Measurements from ENCODE around the gene ZNF521. TPM values are rescaled to one million over a fixed set of nuclear protein-coding genes. Genes with fewer than 3 reads are reported as not detected.

ZNF521 gene
- total and polyA plus RNA-seq, 4 donors = 0.50 to 3.7 (median 1.5) TPM

DNA sequence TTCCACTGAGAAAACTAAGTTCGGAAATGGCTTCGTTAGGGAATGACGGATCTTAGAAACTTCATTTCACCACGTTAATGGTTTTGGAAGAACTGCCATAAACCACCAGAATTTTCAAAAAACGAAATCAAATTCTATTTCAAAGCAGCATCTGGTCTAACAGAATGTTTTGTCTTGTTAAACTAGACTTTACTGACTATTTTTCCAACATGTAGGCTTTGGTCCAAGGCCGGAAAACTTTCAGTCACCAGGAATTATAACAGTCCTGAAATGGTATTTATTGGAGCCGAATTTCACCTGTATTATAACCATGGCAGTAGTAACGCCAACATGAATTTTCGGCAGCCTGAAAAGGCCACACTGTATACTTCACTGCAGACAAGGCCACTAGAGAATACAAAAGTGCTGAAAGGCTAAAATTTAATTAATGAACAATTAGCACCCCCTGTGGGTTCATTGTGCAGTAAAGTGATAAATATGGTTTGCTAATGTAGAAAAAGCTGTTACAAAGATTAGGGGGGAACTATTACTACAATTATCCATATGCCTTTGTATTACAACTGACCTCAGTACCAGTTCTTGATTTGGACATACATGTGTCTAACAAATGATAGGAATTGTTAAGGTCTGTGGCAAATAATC is 116.4 kb downstream of the ZNF521 start (continued):
- TF ChIP-seq HNF4G (IDR thresholded peaks at IDR 0.05) = no peak
- TF ChIP-seq YY1 (IDR thresholded peaks at IDR 0.05) = no peak
- TF ChIP-seq FOXA1 (IDR thresholded peaks at IDR 0.05) = no peak
- no peak for TF ChIP-seq RAD21 (IDR thresholded peaks at IDR 0.05)
- TF ChIP-seq HNF4A (conservative IDR thresholded peaks at IDR 0.05) = no peak
- no peak for TF ChIP-seq JUND (IDR thresholded peaks at IDR 0.05)
- TF ChIP-seq, protein P1, sequence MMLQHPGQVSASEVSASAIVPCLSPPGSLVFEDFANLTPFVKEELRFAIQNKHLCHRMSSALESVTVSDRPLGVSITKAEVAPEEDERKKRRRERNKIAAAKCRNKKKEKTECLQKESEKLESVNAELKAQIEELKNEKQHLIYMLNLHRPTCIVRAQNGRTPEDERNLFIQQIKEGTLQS (IDR thresholded peaks at IDR 0.05) = no peak
- TF ChIP-seq FOXA2 (IDR thresholded peaks at IDR 0.05) = no peak

DNA sequence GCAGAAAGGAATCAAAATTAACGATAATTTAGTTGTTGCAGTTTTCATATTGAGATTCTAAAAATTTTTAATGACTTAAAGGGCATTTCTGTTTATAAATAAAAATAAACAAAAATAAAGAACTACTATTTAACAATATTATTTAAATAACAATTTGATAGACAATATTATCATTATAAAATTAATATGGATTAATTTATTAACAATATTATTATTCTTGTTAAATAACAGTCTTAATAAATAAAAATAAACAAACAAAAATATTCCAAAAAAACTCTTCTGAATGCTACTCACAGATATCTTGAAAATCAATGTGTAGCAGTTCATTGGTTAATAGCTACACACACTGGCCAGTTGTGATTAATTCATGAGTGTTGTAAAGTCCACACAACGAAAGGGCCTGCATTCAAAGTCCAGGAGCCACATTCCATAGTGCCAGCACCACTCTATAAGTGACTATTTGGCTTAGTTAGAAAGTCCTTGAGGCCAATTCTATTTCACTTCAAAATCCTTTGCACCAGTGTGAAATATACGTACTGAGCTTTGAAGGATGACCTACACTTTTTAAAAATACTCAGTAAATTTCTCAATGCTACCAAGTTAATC is 117.1 kb downstream of the ZNF521 start:
- no peaks in the 10 kb centered on the region for H3K4me1 ChIP-seq (ENCODE audit: control insufficient read depth in 4 of 4, insufficient read depth in 4 of 4, low read length in 3 of 4)
- peaks cover 0 to 2% (median 0%) of the 10 kb centered on the region in 4 donors for H3K27me3 ChIP-seq (ENCODE audit: control insufficient read depth in 4 of 4, insufficient read depth in 4 of 4, low read length in 3 of 4)
- H3K9me3 ChIP-seq (ENCODE audit: control insufficient read depth in 4 of 4, low read length in 3 of 4) = no peaks in the 10 kb centered on the region
- no peak overlapping the region for H3K4me3 ChIP-seq (ENCODE audit: low read depth in 1 of 3, low read length in 3 of 3)
- no peak overlapping the region for H3K27ac ChIP-seq (ENCODE audit: low read depth in 1 of 2, low read length in 2 of 2)
- no peak overlapping the region for H3K9ac ChIP-seq (ENCODE audit: low read depth in 1 of 2, low read length in 2 of 2)
- no peak for DNase-seq (ENCODE audit: low spot score)
- TF ChIP-seq, protein P2, sequence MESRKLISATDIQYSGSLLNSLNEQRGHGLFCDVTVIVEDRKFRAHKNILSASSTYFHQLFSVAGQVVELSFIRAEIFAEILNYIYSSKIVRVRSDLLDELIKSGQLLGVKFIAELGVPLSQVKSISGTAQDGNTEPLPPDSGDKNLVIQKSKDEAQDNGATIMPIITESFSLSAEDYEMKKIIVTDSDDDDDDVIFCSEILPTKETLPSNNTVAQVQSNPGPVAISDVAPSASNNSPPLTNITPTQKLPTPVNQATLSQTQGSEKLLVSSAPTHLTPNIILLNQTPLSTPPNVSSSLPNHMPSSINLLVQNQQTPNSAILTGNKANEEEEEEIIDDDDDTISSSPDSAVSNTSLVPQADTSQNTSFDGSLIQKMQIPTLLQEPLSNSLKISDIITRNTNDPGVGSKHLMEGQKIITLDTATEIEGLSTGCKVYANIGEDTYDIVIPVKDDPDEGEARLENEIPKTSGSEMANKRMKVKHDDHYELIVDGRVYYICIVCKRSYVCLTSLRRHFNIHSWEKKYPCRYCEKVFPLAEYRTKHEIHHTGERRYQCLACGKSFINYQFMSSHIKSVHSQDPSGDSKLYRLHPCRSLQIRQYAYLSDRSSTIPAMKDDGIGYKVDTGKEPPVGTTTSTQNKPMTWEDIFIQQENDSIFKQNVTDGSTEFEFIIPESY (IDR thresholded peaks at IDR 0.05) = no peak
- no peak for TF ChIP-seq YY1 (IDR thresholded peaks at IDR 0.05)
- TF ChIP-seq FOXA2 (IDR thresholded peaks at IDR 0.05) = no peak
- TF ChIP-seq JUND (IDR thresholded peaks at IDR 0.05) = no peak
- no peak for TF ChIP-seq EGR1 (IDR thresholded peaks at IDR 0.05; ENCODE audit: low read depth in 2 of 2)
- no peak for TF ChIP-seq RXRA (IDR thresholded peaks at IDR 0.05)
- no peaks in the 10 kb centered on the region for H3K36me3 ChIP-seq (ENCODE audit: control insufficient read depth in 4 of 4, insufficient read depth in 3 of 4, low read depth in 1 of 4, low read length in 3 of 4)
- 59% methylated on average over 3 of the region's 3 CpGs for WGBS

DNA sequence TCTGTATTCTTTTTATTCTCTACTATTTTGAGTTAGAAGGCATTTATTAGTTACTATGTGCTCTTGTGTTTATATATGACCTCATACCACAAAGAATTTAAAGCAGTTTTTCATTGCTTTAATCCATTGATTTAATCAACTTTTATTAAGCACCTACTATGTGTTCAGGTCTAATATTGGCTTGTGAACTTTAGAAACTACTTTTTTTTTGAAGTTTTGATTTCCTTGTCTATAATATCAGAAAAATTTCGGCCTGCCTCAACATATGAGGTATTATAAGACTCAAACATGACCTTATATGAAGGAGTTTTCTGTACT is 117.7 kb downstream of the ZNF521 start:
- Histone ChIP-seq H3K9ac (ENCODE audit: low read depth in 1 of 2, low read length in 2 of 2) (no peak overlapping the region), H3K27ac (ENCODE audit: low read depth in 1 of 2, low read length in 2 of 2) (no peak overlapping the region), H3K36me3 (ENCODE audit: control insufficient read depth in 4 of 4, insufficient read depth in 3 of 4, low read depth in 1 of 4, low read length in 3 of 4) (no peaks in the 10 kb centered on the region), H3K4me1 (ENCODE audit: control insufficient read depth in 4 of 4, insufficient read depth in 4 of 4, low read length in 3 of 4) (no peaks in the 10 kb centered on the region), H3K4me3 (ENCODE audit: low read depth in 1 of 3, low read length in 3 of 3) (no peak overlapping the region), H3K27me3 (ENCODE audit: control insufficient read depth in 4 of 4, insufficient read depth in 4 of 4, low read length in 3 of 4) (peaks cover 0 to 2% (median 0%) of the 10 kb centered on the region in 4 donors), H3K9me3 (ENCODE audit: control insufficient read depth in 4 of 4, low read length in 3 of 4) (no peaks in the 10 kb centered on the region)
- TF ChIP-seq, protein P1 (IDR thresholded peaks at IDR 0.05) = no peak
- TF ChIP-seq FOXA2 (IDR thresholded peaks at IDR 0.05) = no peak
- TF ChIP-seq, protein P3, sequence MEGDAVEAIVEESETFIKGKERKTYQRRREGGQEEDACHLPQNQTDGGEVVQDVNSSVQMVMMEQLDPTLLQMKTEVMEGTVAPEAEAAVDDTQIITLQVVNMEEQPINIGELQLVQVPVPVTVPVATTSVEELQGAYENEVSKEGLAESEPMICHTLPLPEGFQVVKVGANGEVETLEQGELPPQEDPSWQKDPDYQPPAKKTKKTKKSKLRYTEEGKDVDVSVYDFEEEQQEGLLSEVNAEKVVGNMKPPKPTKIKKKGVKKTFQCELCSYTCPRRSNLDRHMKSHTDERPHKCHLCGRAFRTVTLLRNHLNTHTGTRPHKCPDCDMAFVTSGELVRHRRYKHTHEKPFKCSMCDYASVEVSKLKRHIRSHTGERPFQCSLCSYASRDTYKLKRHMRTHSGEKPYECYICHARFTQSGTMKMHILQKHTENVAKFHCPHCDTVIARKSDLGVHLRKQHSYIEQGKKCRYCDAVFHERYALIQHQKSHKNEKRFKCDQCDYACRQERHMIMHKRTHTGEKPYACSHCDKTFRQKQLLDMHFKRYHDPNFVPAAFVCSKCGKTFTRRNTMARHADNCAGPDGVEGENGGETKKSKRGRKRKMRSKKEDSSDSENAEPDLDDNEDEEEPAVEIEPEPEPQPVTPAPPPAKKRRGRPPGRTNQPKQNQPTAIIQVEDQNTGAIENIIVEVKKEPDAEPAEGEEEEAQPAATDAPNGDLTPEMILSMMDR (IDR thresholded peaks at IDR 0.05; ENCODE audit: low read depth, low read length, missing input control) = no peak
- no peak for TF ChIP-seq RAD21 (IDR thresholded peaks at IDR 0.05)
- TF ChIP-seq GABPA (IDR thresholded peaks at IDR 0.05 in 1 of 2, conservative IDR thresholded peaks at IDR 0.05 in 1 of 2) = no peak
- no peak for TF ChIP-seq FOXA1 (IDR thresholded peaks at IDR 0.05)
- TF ChIP-seq, protein P4, sequence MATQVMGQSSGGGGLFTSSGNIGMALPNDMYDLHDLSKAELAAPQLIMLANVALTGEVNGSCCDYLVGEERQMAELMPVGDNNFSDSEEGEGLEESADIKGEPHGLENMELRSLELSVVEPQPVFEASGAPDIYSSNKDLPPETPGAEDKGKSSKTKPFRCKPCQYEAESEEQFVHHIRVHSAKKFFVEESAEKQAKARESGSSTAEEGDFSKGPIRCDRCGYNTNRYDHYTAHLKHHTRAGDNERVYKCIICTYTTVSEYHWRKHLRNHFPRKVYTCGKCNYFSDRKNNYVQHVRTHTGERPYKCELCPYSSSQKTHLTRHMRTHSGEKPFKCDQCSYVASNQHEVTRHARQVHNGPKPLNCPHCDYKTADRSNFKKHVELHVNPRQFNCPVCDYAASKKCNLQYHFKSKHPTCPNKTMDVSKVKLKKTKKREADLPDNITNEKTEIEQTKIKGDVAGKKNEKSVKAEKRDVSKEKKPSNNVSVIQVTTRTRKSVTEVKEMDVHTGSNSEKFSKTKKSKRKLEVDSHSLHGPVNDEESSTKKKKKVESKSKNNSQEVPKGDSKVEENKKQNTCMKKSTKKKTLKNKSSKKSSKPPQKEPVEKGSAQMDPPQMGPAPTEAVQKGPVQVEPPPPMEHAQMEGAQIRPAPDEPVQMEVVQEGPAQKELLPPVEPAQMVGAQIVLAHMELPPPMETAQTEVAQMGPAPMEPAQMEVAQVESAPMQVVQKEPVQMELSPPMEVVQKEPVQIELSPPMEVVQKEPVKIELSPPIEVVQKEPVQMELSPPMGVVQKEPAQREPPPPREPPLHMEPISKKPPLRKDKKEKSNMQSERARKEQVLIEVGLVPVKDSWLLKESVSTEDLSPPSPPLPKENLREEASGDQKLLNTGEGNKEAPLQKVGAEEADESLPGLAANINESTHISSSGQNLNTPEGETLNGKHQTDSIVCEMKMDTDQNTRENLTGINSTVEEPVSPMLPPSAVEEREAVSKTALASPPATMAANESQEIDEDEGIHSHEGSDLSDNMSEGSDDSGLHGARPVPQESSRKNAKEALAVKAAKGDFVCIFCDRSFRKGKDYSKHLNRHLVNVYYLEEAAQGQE (IDR thresholded peaks at IDR 0.05) = no peak
- no peak for TF ChIP-seq NR2F2 (IDR thresholded peaks at IDR 0.05)
- TF ChIP-seq RXRA (IDR thresholded peaks at IDR 0.05) = no peak
- no peak for TF ChIP-seq HNF4A (conservative IDR thresholded peaks at IDR 0.05)
- TF ChIP-seq, protein P2 (IDR thresholded peaks at IDR 0.05) = no peak
- TF ChIP-seq EGR1 (IDR thresholded peaks at IDR 0.05; ENCODE audit: low read depth in 2 of 2) = no peak
- TF ChIP-seq HNF4G (IDR thresholded peaks at IDR 0.05) = no peak
- no peak for TF ChIP-seq TAF1 (conservative IDR thresholded peaks at IDR 0.05)
- TF ChIP-seq JUND (IDR thresholded peaks at IDR 0.05) = no peak
- no peak for TF ChIP-seq SP1 (IDR thresholded peaks at IDR 0.05)
- TF ChIP-seq, protein P5, sequence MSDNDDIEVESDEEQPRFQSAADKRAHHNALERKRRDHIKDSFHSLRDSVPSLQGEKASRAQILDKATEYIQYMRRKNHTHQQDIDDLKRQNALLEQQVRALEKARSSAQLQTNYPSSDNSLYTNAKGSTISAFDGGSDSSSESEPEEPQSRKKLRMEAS (IDR thresholded peaks at IDR 0.05) = no peak
- no peak for TF ChIP-seq YY1 (IDR thresholded peaks at IDR 0.05)
- no peak for DNase-seq (ENCODE audit: low spot score)
- 68% methylated on average over 1 of the region's 1 CpG for WGBS
